ENCODE data around the gene AMBP. TPM values are rescaled to one million over a fixed set of nuclear protein-coding genes. Genes with fewer than 3 reads are reported as not detected.
"Not testable (repeated sequence)": the region's sequence is repeated elsewhere in the genome, so short reads cannot be mapped to it uniquely, and the experiment has no call there.

The AMBP gene
- total RNA-seq, 1 experiment from 2014 or later: not detected

GRCh38 chr9:114083666-114084065 is 5.6 kb upstream of the AMBP start:
- H3K36me3 Mint-ChIP-seq (ENCODE audit: insufficient read depth, unreplicated experiment): no peaks in the 10 kb centered on the region
- no TSS peak for BruUV-seq (replicated peaks)

GRCh38 chr9:114082763-114083412 is 4.8 kb upstream of the AMBP start:
- not testable (repeated sequence) for H3K27me3 Mint-ChIP-seq (ENCODE audit: insufficient read depth, unreplicated experiment); BruUV-seq (replicated peaks)
- POLR2A ChIA-PET: interaction anchor here (0.6 to 1.3 kb wide), 4 partner anchors 9 to 206 kb away, joined by 3 to 4 read pairs (median 4); partner anchors contain the start of gene COL27A1

More at GRCh38 chr9:114083666-114084065, 5.6 kb upstream of the AMBP start:
- no peak for TF ChIP-seq CTCF (IDR thresholded peaks at IDR 0.05; ENCODE audit: unreplicated experiment)
- CTCF ChIA-PET: interaction anchor here (0.6 to 5.5 kb wide), 30 partner anchors 8 to 885 kb away, joined by 3 to 73 read pairs (median 5); partner anchors contain the start of genes COL27A1 and KIF12
- Mint-ChIP-seq H3K9me3 (ENCODE audit: unreplicated experiment) (no peaks in the 10 kb centered on the region), H3K27me3 (ENCODE audit: insufficient read depth, unreplicated experiment) (no peaks in the 10 kb centered on the region), H3K4me1 (ENCODE audit: insufficient read depth, unreplicated experiment) (no peaks in the 10 kb centered on the region), H3K4me3 (ENCODE audit: unreplicated experiment) (no peak overlapping the region), H3K27ac (ENCODE audit: low read depth, unreplicated experiment) (no peak overlapping the region)
- intact Hi-C loops (cut with micrococcal nuclease): no loop called here
- DNase-seq (ENCODE audit: unreplicated experiment): no peak
- POLR2A ChIA-PET: interaction anchor here (0.6 to 1.2 kb wide), 2 partner anchors 20 to 138 kb away, joined by 3 read pairs; no protein-coding TSS in a partner anchor

GRCh38 chr9:114082017-114082762 is 4.1 kb upstream of the AMBP start:
- H3K9me3 Mint-ChIP-seq (ENCODE audit: unreplicated experiment): no peaks in the 10 kb centered on the region
- no peaks in the 10 kb centered on the region for H3K36me3 Mint-ChIP-seq (ENCODE audit: insufficient read depth, unreplicated experiment)
- ChIA-PET CTCF (interaction anchor here (0.5 to 5.5 kb wide), 58 partner anchors 7 to 1069 kb away, joined by 3 to 73 read pairs (median 4); no protein-coding TSS in a partner anchor), POLR2A (interaction anchor here (1.2 to 1.3 kb wide), 3 partner anchors 9 to 206 kb away, joined by 3 to 4 read pairs (median 4); partner anchors contain the start of gene COL27A1)
- no TSS peak for BruUV-seq (replicated peaks)
- DNase-seq (ENCODE audit: unreplicated experiment): peak; percentile 91
- H3K4me3 Mint-ChIP-seq (ENCODE audit: unreplicated experiment): no peak overlapping the region
- no peaks in the 10 kb centered on the region for H3K4me1 Mint-ChIP-seq (ENCODE audit: insufficient read depth, unreplicated experiment)
- intact Hi-C loops (cut with micrococcal nuclease): loop anchor here (1.0 kb wide), 2 partner anchors 209 to 345 kb away; no protein-coding TSS in a partner anchor
- H3K27ac Mint-ChIP-seq (ENCODE audit: low read depth, unreplicated experiment): no peak overlapping the region
- peak; percentile 81 for TF ChIP-seq CTCF (IDR thresholded peaks at IDR 0.05; ENCODE audit: unreplicated experiment)
- H3K27me3 Mint-ChIP-seq (ENCODE audit: insufficient read depth, unreplicated experiment): peaks cover 5% of the 10 kb centered on the region

More at GRCh38 chr9:114082763-114083412, 4.8 kb upstream of the AMBP start:
- not testable (repeated sequence) for H3K9me3 Mint-ChIP-seq (ENCODE audit: unreplicated experiment); H3K36me3 Mint-ChIP-seq (ENCODE audit: insufficient read depth, unreplicated experiment); H3K4me3 Mint-ChIP-seq (ENCODE audit: unreplicated experiment); H3K4me1 Mint-ChIP-seq (ENCODE audit: insufficient read depth, unreplicated experiment); DNase-seq (ENCODE audit: unreplicated experiment); H3K27ac Mint-ChIP-seq (ENCODE audit: low read depth, unreplicated experiment)
- CTCF ChIA-PET: interaction anchor here (0.5 to 5.5 kb wide), 55 partner anchors 8 to 878 kb away, joined by 3 to 73 read pairs (median 4); no protein-coding TSS in a partner anchor
- intact Hi-C loops (cut with micrococcal nuclease): loop anchor here (1.0 kb wide), 2 partner anchors 208 to 346 kb away; no protein-coding TSS in a partner anchor

- intact Hi-C loops (cut with micrococcal nuclease): loop anchor here (1.0 kb wide), 2 partner anchors 210 to 344 kb away; no protein-coding TSS in a partner anchor
- Mint-ChIP-seq H3K9me3 (ENCODE audit: unreplicated experiment) (no peaks in the 10 kb centered on the region), H3K4me3 (ENCODE audit: unreplicated experiment) (no peak overlapping the region), H3K27ac (ENCODE audit: low read depth, unreplicated experiment) (no peak overlapping the region), H3K36me3 (ENCODE audit: insufficient read depth, unreplicated experiment) (no peaks in the 10 kb centered on the region), H3K4me1 (ENCODE audit: insufficient read depth, unreplicated experiment) (no peaks in the 10 kb centered on the region), H3K27me3 (ENCODE audit: insufficient read depth, unreplicated experiment) (peaks cover 11% of the 10 kb centered on the region)
- ChIA-PET POLR2A (interaction anchor here (1.3 kb wide), 1 partner anchor 207 kb away, joined by 4 read pairs; no protein-coding TSS in a partner anchor), CTCF (interaction anchor here (0.5 to 5.5 kb wide), 26 partner anchors 9 to 1070 kb away, joined by 3 to 73 read pairs (median 4); no protein-coding TSS in a partner anchor)
- no peak for DNase-seq (ENCODE audit: unreplicated experiment)
- BruUV-seq (replicated peaks): no TSS peak
- no peak for TF ChIP-seq CTCF (IDR thresholded peaks at IDR 0.05; ENCODE audit: unreplicated experiment)
Measured at GRCh38 chr9:114081441-114082016, 3.4 kb upstream of the AMBP start.
